ENCODE data around the gene KIR2DL1.
"Not testable (repeated sequence)": the region's sequence is repeated elsewhere in the genome, so short reads cannot be mapped to it uniquely, and the experiment has no call there.

GRCh38 chr19:54744080-54744479 is 25.5 kb upstream of the KIR2DL1 start:
- not testable (repeated sequence) for TF ChIP-seq CTCF (IDR thresholded peaks at IDR 0.05; ENCODE audit: low read depth, low read length); EZH2phosphoT487 (IDR thresholded peaks at IDR 0.05; ENCODE audit: low read depth)

Measured in OCI-LY3 (cell line).